Astrocyte of the hippocampus (primary cell): ENCODE results near the gene ACSS1.

Experiments used
- DNase-seq: peaks from one replicate; pipeline ENCODE4 v3.0.0; 2011; ENCODE audit warnings: low read depth, low spot score

ACSS1 gene

DNA sequence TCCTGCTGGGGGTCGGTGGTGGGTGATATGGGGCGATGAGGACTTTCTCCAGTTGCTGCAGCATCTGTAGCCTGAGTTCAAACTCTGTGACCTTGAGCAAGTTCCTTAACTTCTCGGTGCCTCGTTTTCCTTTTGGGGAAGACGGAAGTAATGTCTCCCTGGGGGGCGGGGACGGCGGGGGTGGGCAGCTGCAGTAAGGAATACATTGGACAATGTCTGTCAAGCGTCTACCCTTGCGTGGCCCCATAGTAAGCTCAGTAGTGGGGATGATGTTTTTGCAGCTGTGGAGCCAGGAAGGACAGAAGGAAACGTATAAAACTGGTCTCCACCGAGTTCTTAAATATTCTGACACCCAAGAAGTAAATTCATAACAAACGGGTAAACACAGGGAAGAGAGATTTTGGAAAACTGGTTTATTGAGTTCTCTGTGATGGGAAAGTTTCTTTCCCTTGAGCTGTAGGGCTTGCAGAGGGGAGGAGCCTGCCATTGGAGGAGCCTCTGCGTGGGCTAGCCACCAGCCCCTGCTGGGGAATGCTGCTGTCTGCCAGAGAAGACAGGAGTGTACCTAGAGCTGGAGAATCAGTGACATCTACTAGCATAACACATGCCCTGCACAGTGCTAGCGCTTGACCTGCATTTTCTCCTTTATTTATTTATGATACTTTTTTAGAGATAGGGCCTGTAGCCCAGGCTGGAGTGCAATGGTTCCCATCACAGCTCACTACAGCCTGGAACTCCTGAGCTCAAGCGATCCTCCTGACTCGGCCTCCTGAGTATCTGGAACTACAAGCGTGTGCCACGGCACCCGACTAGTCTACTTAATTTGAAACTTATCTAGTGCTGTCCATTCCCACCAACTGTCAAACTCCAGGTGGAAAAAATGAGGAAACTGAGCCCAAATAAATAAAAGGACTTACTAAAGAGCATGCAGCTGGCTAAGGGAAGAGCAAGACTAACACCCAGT, 1.2 kb upstream of the ACSS1 start:
- no peak for DNase-seq

DNA sequence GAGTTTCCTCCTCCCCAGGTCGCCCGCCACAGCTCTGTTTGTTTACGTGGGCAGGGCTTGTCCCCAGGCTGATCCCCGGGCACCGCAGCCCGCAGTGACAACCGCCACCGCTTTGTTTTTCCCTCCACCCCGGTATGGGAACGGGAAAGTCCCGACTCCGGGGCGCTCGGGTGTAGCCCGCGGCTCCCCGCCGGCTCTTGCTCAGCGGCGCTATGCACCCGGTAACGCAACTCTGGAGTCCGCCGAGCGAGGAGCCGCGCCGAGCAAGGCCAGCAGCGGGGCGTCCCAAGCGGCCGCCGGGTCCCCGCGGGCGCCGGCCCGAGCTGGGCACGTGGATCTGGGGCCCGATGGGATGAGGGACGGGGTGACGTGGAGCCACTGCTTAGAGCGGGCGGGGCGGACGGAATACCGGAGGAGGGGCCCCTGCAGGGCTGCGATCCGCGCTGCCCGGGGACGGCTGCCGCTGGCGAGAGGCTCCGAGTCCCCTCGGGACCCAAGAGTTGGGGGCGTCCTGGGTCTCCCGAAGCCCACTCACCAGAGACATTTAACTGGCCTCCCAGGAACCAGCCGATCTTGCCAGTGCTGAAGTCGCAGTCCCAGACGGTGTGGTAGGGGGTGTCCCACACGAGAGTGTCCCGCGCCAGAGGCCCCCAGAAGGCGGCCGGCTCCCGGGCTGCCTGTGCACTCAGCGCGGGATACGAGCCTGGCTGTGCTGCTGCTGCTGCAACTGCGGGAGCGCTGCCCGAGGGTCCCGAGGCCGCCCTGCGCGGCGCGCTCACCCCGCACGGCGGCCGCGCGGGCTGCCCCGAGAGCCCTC, 497 bp downstream of the ACSS1 start:
- peak; percentile 67 for DNase-seq

DNA sequence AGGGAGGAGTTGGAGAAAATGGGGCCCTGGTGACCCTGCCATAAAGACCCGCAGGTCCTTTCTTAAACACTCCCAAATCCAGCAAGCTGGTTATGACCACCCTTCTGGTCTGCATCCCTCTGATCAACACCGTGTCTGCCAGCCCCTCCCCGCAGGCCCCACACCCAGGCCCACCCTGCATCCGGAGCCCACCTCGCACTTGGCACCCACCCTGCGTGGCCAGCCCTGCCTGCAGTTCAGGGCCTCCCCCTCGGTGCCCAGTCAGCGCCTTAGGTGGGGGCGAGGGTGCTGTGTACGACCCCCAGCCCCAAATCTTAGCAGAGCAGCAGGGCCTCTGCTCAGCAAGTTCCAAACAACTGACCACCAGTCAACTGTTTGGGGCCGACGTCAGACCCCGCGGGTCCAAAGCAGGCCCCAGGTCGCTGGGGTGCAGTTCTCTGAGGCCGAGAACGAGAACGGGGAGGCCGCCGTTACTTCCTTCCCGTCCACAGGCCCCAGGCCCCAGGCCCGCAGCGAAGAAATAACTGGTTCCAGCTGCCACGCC, 1.2 kb downstream of the ACSS1 start:
- DNase-seq = no peak

DNA sequence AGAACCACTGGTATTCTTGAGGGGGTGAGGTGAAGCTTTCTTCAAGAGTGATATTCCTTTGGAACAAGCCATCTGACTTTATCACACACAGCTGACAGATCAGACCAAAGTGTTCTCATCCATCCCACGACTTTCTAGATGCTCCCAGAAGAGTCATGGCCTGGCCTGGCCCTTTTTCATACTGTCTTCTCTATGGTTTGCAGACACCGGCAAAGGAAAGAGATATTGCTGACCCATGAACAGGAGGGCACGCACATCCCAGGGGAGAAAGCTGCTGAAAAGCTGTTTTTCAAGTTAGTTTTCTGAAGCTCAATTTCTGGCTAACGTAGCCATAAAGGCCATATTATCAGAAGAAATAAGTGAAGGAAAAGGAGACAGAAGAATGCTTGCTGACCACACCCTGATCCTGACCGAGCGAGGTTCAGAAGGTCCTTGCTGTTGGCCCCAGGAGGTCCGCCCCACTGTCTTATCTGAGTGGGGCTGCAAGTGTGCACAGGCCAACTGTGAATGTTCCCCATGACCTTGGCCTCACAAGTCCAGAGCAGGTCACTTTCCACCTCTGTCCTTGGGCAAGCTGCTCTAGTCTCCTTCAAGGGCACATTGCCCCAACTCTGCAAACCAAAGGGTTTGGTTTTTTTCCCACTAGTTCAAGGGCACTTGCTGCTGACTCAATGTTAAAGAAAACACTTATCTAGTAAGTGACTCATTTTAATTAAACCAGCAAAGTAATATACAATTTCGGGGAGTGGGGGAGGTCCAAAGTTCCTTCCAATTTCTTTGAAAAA, 2.0 kb downstream of the ACSS1 start:
- DNase-seq = no peak

DNA sequence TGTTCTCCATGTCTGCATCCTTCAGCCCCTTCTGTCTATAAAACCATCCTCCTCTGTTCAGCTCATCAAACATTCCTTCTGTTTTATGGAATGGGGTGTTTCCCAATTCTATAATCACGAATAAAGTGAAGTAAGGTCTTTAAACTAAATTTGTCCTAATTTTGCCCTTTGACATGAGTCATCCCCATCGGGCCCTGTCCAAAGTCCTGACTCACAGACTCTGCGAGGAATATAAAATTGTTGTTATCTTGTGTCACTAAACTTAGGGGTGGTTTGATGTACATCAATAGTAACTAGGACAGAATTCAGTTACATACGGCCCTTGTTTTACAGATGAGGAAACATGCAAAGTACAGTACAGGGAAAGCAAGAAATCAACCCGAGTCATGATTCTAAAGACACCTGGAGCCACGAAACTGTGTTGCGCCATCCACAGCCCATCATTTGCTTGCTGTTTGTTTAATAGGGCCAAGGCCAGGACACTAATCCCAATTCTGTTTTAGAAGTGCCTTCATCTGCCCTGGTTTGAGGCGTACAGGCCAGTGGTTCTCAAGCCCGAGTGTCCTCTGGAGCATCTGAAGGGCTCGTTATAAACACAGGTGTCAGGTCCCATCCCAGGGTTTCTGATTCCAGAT, 2.8 kb downstream of the ACSS1 start:
- DNase-seq = peak; percentile 29

DNA sequence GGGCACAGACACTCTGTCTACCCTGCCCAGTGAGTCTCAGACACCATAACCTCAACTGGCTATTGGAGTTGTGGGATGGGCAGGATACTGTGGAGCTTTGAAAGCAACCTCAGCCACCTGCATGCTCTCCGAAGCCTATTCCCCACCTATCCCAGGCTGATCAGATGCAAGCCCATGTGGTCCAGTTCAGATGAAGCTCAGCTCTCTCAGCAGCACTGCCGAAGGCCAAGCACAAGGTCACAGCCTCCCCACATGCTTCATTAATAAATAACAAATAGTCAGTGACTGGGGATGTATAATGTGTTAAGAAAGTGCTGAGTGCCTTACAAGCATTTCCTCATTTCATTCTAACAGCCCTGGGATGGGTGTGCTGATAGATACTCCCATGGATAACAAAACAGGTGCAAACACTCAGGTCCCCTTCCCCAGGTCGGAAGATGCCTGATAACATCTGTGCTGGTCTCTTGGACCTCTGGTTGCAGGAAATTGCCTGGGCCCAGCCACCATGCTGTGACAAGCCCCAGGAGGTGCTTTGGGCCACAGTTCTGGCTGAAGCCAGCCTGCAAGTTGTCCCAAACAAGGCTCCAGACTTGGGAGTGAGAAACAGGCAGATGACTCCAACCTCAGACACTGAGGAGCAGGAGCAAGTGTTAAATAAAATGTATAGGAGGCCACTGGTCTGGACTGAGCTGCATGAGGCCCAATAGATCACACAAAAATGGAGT, 3.7 kb downstream of the ACSS1 start:
- no peak for DNase-seq

DNA sequence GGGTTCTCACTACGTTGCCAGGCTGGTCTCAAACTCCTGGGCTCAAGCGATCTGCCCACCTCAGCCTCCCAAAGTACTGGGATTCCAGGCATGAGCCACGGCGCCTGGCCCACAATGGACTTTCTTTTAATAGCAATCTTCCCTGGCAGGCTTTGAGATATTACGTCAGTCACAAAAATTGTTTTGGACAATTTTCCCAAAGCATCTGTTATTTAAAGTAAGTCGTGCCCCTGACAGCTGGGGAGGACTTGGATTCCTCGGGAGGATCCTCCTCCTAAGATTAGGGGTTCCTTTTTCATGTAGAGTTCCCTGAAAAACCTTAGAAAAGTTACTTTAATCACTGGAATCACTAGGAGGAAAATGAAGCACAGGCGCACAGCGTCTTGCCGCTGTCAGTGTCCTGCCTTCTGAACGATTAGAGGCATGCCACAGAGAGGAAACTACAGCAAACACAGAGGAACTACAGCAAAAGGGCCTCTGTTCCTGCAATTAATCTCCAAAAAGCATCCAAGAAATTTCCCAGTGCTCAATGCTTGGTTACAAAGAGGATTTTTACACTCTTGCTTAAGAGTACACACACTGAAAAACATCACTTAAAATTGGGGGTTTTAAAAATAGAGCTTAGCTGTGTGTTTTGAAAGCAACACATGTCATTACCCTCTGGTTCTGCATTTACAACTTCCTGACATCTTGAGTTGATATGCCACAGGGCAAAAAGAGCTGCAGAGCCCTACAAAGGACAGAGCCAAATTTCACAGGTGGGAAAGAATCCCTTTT, 4.5 kb downstream of the ACSS1 start:
- DNase-seq = no peak

DNA sequence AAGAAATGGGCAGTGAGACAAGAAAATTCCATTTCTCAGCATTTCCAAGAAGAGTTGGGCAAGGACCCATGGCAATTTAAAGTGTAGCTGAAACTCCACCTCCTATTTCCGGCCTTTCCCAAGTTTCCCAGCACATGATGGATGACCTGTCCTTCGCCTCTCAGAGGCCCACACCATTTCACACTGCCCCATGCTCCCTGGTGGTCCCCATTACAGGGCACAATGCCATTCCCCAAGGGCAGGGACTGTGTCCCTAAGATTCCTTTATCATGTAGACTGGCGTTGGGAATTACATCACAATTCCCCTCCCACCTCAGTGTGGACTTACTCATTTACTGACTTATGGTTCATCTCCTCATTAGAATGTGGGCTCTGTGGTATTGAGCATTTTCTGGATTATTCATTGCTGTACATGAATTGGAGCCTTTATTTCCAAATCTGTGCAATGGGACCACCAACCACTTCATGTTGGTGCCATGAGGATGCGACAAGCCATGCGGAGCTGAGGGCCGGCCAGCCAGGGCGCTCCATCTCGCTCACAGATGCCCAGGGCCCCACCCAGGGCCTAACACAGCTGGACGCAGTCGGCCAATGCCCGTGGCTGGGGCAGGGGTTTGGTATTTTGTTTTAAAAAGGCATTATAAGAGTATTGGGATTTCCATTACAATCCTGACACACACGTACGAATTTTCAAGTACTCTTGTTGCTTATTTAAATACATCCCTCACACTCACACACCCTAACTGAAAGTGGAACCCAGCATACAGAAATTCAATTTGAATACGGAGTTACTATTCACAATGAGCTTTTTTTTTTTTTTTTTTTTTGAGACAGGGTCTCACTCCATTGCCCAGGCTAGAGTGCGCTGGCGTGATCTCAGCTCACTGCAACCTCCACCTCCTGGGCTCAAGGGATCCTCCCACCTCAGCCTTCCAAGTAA, 5.4 kb downstream of the ACSS1 start:
- DNase-seq = no peak

DNA sequence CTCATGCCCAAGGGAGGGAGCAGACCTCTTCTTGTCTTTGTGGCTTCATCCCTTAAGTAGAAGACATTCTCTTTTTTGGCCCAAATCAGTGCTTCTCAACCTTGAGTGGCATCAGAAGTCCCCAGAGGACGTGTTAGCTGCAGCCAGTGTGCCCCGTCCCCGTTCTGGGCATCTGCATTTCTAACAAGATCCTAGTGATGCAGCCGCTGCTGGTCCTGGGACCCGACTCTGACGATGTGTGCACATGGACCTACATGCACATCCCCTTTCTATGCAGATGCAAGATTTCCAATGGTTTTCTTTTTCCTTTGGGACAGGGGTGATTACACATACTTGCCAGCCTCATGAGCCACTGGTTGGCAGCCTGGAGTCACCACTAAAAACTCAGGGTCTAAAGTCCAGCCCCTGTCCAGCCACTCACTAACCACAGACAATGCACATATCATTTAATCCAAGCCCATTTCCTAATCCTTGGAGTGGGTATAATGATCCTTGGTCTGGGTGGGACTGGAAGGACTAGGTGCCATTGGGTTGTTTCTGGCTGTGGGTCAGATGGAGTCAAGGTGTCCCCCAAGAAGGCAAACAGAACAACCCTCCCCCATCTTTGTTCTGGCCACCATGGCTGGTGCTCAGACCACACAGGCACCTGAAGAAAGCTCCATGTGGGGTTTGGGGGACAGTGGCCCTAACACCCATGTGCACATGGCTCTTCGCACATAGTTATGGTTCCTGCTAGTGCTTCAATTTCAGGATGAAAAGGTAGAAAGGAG, 6.4 kb downstream of the ACSS1 start:
- DNase-seq = no peak

DNA sequence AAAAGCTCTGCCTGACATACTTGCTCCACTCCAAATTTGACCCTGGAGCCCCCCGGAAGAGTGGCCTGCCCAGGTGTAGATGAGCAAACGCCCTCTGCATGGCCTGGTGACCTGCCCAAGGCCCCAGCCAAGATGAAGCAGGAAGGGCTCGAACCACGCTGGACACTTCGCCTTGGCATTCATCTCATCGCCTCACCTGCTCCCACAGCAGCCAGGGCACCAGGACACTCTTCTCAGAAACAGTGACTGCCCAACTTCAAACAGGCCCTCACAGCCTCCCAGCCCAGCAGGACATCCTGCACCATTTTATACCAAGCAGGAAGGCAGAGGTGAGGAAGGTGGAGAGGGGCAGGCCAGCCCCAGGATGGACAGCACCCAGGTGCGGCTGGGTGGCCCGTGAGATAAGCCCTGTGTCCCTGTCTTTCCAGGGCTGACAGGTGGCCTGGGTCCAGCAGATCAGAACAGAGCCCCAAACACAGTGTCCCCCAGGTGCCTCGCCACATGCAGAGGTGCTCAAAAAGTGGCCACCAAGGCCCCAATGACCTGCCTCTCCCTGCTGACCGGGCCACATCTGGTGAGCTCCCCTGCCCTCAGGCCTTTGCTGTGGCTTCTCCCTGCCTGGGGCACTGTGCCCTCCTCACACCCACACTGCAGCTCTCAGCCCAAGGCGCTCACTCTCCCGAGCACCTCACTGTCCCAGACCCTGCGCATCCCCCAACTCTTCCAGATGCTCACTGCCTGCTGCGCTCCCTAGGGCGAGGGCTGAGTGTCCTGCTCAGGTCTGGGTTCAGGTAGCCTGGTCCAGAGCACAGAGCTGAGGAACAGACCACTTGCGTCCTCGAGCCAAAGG, 7.2 kb downstream of the ACSS1 start:
- DNase-seq = no peak

DNA sequence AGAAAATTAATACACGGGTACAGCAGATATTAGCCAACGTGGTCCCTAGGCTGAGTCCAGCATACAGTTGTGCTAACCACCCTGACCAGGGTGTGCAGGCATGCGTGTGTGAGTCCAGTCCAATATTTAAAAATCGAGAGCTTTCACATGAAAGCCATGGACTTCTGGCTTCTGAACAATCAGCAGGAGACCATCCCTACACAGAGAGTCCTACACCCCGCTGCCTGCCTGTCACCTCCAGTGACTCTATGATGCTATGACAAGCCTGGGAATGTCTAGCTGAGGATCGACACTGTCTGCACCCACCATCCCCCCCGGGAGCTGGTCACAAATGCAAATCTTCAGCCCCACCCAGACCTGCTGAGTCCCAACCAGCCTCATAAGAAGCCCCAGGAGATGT, 7.9 kb downstream of the ACSS1 start:
- no peak for DNase-seq

DNA sequence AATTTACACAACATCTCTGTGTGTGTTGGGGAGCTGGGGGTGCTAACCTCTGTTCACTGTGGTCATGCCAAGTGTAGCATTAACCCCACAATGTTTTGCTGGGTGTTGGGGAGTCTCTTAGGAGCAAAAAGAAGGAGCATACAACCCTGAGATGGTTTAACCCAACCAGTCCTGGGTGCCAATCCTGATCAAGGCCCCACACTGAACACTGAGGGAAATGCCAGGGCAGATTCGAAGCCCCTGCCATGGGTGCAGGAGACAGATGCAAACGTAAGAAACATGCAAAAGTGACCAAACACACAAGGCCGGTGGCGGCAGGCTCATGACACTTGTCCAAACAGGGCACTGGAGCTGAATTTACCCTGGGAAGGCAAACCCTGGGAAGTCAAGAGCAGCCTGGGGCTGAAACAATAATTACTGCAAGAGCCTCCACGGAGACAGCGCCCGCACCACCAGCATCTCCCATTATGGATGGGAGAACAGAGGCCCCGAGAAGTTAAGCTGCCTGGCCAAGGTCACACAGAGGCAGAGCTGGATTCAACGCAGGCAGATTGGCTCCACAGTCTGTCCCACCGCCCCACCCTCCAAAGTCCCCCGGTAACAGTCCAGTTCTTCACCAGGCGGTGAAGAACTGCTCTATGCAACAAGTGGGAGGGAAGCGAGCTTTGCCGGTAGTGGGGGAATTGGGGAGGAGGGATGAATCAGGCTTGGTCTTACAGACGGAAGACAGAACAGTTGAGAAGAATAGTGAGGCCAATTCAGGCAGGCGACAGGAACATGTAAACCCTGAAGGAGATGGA, 8.5 kb downstream of the ACSS1 start:
- DNase-seq = no peak

DNA sequence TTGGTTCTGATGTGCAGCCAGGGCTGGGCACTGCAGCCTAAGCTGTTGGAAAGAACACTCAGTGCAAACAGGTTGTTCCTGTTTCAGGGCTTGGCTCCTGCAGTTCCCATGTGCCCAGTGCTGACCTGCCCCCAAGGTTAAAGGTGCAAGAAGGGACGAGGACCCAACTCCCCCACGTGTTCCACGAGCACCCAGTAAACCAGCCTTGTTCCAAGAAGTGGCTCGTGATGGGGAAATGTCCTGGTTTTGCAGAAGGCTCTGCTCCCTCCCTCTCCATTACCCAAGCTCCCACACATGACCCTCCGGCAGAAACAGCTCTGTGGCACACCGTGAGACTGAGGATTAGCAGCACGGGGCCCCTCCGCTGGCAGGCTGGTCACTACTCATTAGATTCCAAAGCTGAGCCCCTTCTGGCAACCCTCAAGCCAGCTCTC, 9.4 kb downstream of the ACSS1 start:
- DNase-seq = no peak

DNA sequence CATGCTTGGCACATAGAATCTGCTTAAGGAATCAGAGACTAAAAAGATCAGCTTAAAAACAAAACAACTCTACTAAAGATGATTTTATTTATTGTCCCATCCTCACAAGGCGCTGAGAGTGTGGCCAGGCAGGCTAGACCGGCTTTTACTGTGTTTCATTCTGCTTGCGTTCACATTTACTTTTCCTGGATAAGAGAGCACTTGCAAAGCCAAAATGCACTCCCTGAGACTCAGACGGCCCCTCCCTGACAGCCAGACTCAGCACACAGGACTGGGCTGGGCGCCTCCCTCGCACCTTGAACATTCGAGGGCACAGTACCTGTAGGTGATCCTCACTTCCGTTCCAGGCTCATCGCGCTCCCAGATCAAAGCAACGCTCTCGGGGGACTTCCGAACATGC, 10.2 kb downstream of the ACSS1 start:
- no peak for DNase-seq

DNA sequence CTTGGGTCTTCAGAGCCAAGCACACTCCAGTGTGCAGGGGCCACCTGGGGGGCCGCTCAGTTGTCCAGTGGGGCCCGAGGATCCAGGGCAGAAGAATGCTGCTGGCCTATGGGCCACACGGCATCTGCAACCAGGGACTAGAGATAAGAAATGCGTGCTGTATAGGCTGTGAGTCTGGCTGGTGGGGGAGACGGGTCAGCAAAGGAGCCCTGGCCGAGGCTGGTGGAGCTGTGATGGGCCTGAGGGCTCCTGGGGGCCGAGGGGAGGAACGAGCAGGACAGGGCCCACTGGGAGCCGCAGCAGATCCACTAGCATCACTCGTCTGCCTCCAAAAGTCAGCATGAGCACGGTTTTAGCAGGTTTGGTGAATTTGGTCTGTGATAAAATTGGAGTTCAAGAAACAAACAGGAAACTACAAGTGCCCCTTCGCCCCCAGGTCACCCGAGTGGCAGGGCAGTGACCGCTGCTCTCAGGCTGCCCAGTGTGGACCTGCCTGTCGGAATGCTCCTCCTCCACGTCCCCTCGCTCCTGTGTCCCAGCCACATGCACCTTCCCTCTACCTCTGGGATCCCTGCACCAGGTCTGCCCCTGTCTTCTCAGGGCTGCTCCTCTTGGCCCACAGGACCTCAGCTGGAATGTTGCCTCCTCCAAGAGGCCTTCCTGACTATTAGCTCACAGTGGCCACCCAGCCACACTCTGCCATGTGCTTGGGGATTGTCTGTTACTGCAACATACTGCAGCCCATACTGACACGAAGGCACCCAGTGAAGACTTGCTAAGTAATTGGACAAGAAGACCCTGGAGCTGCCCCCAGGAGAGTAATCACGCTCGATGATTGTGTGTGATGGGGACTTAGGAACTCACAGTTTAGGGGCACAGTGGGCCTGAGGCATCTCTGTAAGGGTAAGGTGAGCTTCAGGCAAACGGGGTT, 10.9 kb downstream of the ACSS1 start:
- DNase-seq = no peak
